GM21717 (cell line): Measurements from ENCODE around the gene ZACN.
"Not testable (repeated sequence)": the region's sequence is repeated elsewhere in the genome, so short reads cannot be mapped to it uniquely, and the experiment has no call there.

Experiments used
- ATAC-seq: cut with Tn5 transposase; IDR thresholded peaks from one replicate; pipeline ENCODE4 v1.9.1; 2021; ENCODE audit warnings: mild to moderate bottlenecking, moderate library complexity; ENCODE audit not compliant: unreplicated experiment

Gene ZACN

GRCh38 chr17:76078860-76079534 is at the start of gene ZACN:
Gene ZACN, plus strand, starts transcription at chr17:76079182. Its CDS starts 83 bp downstream, at chr17:76079265.
- ATAC-seq: no peak

- ATAC-seq: no peak
Observed at GRCh38 chr17:76032073-76032779, 46.8 kb upstream of the ZACN start.

DNA sequence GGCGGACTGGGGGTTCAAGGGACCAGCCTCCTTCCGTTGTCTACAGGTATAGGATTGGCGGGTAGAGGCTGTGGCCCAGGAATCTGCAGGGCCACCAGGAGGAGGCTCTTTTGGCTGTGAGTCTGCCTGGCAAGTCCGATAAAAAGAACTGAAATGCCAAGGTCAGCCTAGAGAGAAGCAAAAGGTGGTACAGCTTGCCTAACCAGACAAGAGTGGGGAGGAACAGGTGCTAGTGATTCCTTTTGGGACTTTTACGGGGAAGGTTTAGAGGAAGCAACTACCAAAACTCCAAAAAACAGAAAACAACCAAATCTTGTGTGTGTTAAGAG is 46.2 kb upstream of the ZACN start:
- no peak for ATAC-seq

DNA sequence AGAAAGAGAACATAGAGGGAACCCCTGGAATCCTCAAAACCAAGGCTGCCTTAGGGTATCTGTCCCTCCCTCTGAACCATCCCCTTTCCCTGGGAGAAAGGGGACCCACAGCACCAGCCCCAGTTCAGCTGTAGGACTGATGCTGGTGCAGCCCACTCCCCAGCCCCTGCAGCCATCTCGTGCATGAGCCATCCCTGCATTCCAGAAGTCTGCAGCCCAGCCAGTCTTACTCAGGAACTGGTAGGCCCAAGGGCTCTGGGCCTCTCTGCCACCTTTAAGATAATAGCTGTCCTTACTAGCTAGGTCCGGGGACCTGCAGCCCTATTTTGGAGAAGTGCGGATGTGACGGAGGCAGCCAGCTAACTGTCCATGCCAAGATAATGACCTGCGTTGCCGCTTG is 45.8 kb upstream of the ZACN start:
- ATAC-seq: no peak

DNA sequence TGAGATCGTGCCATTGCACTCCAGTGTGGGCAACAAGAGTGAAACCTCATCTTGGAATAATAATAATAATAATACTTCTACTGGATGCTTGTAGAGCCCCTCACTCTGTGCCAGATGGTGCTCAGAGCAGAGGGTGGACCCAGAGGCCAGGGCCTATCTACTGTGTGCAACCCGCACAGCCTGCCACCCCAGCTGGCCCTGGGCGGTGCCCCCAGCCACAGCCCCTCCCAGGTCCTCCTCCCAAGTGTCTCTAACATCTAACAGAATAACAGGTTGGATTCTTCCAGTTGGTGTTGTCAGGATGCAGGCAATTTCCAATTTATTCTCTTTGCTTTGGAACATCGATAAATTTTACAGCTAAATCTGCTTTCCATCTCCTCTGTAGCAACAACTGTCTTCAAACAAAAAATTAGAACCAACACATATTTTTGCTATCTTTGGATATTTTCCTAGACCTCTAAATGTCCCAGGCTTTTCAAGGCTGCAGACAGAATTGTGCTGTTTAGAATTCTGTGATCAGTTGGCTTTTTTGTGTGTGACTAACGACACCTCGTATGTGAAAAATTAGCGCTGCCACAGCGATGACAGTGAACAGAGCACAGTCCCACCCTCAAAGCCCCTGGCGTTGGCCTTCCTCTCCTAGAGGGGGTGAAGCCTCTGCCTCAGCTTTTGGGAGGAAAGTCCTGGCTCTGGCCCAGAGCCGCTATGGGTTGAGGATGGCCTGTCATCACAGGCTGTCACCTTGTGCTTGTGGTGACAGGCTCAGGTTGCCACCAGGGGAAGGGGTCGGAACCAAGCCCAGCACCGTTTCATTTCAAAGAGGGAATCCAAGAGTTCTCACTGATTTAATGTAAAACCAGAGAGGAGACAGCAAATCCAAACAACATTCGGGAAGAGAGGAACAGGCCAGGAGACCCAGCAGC is 44.3 kb upstream of the ZACN start:
- no peak for ATAC-seq

DNA sequence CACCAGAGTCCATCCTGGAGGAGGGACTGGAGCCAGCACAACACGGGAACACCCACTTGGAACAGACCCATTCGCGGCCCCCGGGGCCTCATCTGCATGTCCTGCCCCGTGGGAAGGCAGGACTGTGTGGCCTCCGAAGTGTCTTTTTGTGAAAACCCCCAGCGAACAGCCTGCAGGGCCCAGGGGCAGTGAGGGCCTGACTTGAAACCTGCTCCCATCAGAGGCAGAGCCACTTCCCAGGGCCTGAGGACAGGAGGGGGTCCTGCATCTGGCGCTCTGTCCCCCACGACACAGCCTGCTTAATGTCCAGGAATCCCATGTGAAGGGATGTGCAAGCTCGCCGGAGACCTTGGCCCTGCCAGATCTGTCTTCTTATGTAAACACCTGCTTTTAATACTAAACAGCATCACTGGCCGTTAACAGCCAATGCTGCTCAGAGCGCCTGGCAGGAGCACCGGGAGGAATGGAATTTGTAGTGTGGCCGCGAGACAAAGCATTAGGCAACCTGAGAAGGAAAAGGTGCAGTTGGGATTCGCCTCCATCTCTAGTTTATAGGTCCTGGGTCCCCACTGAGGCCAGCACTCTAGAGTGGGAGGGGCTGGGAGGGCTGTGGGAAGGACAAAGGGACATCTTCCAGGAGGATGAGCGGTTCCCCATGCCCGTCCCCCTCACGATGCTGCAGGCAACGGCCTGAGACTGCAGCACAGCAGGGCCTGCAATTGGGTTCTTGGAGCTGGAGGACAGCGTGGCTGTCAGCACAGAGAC is 42.3 kb upstream of the ZACN start:
- no peak for ATAC-seq

DNA sequence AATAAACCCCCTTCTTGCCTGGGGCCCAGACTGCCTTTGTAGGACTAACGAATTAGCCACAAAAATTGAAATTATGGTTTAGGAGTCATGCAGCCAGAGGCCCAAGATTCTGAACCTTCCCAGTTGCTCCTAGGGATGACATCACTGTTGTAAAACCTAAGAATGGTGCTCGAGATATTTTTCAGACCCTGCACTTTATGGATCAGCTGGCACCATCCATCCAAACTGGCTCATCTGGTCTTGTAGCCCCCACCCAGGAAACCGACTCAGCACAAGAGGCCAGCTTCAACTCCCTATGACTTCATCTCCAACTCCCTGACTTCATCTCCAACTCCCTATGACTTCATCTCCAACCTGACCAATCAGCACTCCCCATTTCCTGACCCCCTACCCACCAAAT is 40.9 kb upstream of the ZACN start:
- ATAC-seq: no peak

GRCh38 chr17:76039121-76039520 is 39.9 kb upstream of the ZACN start:
- no peak for ATAC-seq

DNA sequence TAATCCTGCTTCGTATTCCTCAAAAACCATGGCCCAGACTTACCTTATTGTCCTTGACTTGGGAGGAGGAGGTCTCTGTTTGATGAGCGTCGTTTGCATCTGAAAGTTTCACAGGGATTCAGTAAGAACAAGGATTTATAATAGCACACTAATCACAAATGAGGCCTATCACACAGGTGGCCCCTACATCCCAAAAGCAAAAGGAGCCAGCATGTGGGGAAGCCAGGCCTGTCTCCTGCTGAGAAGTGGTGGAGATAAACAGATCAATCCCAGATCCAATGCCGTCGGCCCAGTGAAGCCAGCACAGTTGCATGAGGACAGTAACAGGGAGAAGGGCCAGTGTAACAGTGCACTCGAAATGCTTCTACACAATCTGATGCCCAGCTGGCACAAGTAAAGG is 38.6 kb upstream of the ZACN start:
- no peak for ATAC-seq

DNA sequence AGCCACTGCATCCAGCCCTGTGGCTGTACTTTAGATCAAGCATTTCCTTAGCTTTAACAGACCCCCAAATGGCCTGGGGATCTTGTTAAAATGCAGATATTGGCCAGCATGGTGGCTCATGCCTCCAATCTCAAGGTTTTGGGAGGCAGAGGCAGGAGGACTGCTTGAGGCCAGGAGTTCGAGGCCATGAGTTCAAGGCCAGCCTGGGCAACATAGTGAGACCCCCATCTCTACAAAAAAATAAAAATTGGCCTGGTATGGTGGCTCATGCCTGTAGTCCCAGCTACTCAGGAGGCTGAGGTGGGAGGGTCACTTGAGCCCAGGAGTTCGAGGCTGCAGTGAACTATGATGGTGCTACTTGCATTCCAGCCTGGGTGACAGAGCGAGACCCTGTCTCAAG is 36.1 kb upstream of the ZACN start:
- not testable (repeated sequence) for ATAC-seq

DNA sequence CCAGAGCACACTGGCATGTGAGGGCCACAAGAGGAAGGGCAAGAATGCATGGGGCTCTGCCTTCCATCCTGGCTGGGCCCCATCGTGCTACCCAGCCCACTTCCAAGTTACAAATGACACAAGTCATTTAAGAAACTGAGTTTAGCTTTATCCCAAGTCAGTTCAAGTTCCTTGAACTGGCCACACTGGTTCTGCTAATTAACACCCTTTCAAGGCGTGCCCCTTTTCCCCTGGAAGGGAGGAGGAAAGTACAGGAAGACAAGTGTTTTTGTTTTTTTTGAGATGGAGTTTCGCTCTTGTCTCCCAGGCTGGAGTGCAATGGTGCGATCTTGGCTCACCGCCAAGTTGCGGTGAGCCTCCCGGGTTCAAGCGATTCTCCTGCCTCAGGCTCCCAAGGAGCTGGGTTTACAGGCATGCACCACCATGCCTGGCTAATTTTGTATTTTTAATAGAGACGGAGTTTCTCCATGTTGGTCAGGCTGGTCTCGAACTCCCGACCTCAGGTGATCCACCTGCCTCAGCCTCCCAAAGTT is 34.4 kb upstream of the ZACN start:
- not testable (repeated sequence) for ATAC-seq

DNA sequence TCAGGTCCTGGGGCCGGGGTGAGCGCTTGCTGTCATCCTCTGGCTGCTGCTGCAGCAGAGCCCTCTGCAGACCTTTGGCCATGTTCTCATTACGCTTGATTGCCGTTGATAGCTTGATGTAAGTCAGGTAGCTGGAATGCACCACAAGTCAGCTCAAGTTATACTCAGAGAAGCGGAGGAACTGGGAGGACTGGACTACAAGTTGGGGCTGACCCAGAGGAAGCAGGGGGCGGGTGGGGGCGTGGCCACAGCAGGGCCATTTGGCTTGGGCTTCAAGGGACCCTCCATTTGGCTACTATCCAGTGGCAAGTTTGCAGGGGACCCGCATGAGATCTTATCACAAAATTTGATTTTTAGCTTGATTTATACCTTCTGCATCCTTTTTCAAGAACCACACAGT is 32.9 kb upstream of the ZACN start:
- ATAC-seq: no peak

DNA sequence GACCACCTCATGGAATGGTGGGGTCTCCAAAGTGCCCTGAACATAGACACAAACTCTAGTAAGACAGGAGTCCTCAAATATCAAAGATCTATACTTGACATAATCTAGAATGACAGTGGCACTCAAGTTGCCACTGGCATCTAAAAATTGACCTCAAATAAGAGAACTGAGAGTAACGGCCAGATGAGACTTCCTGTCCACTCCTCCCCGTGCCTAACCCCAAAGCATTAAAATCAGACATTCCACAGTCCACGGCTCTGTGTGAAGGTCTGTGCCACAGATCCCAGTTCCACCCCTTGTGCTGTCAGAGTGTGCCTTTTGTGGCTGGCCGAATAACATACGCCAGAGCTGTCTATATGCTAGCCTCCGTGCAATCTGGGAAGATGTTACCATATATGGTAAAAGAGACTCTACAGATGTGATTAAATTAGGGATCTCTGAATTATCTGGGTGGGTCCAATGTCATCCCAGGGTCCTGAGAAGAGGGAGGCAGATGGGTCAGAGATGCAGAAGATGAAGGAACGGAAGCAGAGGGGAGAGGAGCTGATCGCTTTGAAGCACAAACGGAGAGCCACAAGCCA is 30.9 kb upstream of the ZACN start:
- ATAC-seq: no peak

DNA sequence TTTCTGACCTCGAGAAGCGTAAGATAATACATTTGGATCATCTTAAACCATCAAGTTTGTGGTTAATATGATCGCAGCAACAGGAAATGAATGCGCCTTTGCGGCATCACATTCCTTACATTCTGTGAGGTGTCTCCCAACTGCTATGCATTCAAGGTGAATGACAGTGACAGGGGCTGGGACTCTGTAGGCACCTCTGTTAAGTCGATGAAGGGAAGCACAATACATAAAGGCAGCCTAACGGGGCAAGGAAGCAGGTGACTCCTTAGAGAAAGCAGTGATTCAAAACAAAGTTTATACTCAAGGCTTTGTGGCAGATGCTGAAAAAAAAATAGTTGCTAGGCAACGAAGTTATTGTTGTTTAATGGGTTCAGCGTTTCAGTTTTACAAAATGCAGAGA is 30.3 kb upstream of the ZACN start:
- ATAC-seq: no peak

- ATAC-seq: no peak
Observed at GRCh38 chr17:76049239-76049638, 29.7 kb upstream of the ZACN start.

GRCh38 chr17:76049836-76050537 is 29.0 kb upstream of the ZACN start:
- no peak for ATAC-seq

GRCh38 chr17:76050538-76051467 is 28.2 kb upstream of the ZACN start:
- ATAC-seq: no peak

DNA sequence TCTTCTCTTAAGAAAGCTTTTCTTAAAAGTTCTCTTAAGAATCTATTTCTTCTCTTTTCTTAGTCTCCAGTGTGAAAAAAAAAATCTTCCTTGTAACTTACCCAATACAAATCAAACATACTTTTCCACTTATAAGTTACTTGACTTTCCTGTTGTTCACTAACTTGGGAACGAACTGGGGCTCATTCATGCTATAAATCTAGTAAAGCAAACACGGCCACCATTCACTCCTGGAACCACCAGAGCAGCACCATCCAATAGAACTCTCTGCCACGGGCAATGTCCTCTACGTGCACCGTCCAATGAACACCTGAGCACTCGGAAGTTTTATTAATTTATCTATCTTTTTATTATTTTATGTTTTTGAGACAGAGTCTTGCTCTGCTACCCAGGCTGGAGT is 27.4 kb upstream of the ZACN start:
- no peak for ATAC-seq
